A549 (cell line): ENCODE measurements around the gene TUSC2.

ENCODE experiments used
- BHLHE40 ChIP-seq: IDR thresholded peaks from 2 replicates; pipeline ENCODE4 v1.6.1; 2012; ENCODE audit warnings: low read depth, low read length, inconsistent platforms
- CTCF ChIP-seq: fragments of >200 bp; sonication (Bioruptor Twin); formaldehyde crosslinking; IDR thresholded peaks from 3 replicates; pipeline ENCODE4 v1.5.1; 2016
- EP300 ChIP-seq, 2 experiments: fragments of >200 bp; sonication (Bioruptor Twin); formaldehyde crosslinking; IDR thresholded peaks; 2 replicates in 1 of 2; 3 replicates in 1 of 2; pipeline ENCODE4 v1.6.1; 2016 to 2017
- JUN ChIP-seq, 2 experiments: fragments of >200 bp; sonication (Bioruptor Twin); formaldehyde crosslinking; IDR thresholded peaks; 2 replicates in 1 of 2; 3 replicates in 1 of 2; pipeline ENCODE4 v1.6.1; 2016 to 2017
- JUNB ChIP-seq: fragments of >200 bp; sonication (Bioruptor Twin); formaldehyde crosslinking; IDR thresholded peaks from 2 replicates; pipeline ENCODE4 v1.6.1; 2016
- MAZ ChIP-seq: fragments of 150-350 bp; IDR thresholded peaks from 2 replicates; pipeline ENCODE4 v1.6.1; 2014; ENCODE audit warnings: antibody characterized with exemption, low read depth, low read length, borderline replicate concordance
- NFE2L2 ChIP-seq: fragments of 150-350 bp; conservative IDR thresholded peaks from 2 replicates; pipeline ENCODE4 v1.6.1; 2014; ENCODE audit warnings: low read length
- NR3C1 ChIP-seq: fragments of >200 bp; sonication (Bioruptor Twin); formaldehyde crosslinking; IDR thresholded peaks from 3 replicates; pipeline ENCODE4 v1.6.1; 2017
- POLR2A ChIP-seq: IDR thresholded peaks from 2 replicates; pipeline ENCODE4 v1.6.1; 2012; ENCODE audit warnings: mild to moderate bottlenecking, low read length
- SMC3 ChIP-seq: fragments of >200 bp; sonication (Bioruptor Twin); formaldehyde crosslinking; IDR thresholded peaks from 3 replicates; pipeline ENCODE4 v1.6.1; 2018; ENCODE audit warnings: inconsistent platforms
- USF2 ChIP-seq: fragments of 450-650 bp; IDR thresholded peaks from 2 replicates; pipeline ENCODE4 v1.6.1; 2014; ENCODE audit warnings: antibody characterized with exemption

DNA sequence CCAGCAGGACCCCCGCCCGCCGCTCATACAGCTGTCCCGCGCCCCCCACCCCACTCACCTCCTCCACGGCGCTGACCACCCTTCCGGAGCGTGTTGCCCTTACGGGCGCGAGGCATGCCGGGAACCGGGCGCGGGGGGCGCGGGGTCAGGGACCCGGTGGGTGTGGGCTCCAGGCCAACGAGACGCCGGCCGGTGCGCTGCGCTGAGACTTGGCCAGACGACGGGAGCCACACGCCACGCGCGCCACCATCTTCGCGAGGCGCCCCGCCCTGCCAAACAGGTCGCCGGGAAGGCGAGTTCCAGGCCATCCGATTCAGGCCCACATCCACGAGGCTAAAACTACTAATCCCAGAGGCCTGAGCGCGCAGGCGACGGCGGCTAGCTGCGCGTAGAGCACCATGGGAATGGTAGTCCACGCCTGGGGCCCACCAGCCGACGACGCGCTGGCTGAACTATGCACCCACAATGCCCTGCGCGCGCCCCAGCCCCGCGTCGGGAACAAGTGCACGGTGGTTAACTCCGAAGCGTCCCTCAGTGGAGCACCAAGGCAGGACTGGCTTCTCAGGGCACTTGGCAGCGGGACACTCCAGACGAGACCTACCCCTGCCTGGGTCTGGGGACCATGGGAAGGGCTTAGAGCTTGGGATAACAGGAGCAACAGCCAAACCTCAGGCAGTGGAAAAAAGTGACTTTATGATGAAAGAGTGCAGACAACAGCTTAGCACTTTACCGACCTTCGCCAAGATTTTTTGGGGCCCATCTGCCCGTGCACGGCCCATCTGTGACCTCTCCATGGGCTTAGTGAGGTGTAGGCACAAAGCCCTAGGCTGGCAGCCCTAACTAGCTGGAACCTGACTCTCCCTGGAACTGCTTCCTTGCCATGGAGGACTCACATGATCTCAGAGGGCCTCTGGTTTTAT is 35.6 kb downstream of the TUSC2 start, which contains the start of gene IFRD2:
- TF ChIP-seq JUNB (no peak), SMC3 (no peak), CTCF (no peak), POLR2A (peak; percentile 50), NR3C1 (no peak), MAZ (no peak), USF2 (no peak), BHLHE40 (no peak), NFE2L2 (no peak), JUN (IDR thresholded peaks at IDR 0.05) (peak in 1 of 2 experiments; percentile 73; a peak in 3 of 5 replicates), EP300 (IDR thresholded peaks at IDR 0.05) (no peak)
